ENCODE results near the gene UNK.

The UNK gene

DNA sequence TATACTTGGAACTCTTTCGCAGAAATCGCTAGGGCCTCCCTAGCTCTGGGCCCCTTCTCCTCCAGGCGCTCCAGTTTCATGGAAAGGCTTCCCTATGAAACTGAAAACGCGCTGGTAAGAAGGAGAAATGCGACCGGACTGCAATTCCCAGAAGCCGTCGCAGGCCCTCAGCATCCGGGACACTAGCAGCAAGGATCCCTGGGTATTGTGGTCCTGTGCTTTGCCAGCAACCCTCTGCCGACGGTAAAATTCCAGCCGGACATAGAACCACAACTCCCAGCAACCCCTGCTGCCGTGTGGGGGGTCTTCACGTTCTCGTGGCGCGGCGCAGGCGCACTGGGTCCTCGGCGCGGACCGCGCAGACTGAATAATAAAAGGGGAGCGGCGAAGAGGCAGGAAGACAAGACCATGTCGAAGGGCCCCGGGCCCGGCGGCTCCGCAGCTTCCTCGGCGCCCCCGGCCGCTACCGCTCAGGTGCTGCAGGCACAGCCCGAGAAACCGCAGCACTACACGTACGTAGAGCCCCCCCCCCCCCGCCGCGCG is at the start of gene UNK:
UNK (plus strand) TSS at position 334 of the 543 bp plus-strand sequence; CDS start at position 409, 75 bp downstream.
- Mint-ChIP-seq H3K27me3 (ENCODE audit: low read depth) (peaks cover 3% of the 10 kb centered on the region), H3K27ac (peak within 1 kb of the TSS; percentile 99 to 100 (median 99)), H3K36me3 (ENCODE audit: low read depth) (peaks cover 12% of the 10 kb centered on the region), H3K4me3 (peak within 1 kb of the TSS; percentile 85 to 96 (median 87)), H3K9me3 (peaks cover 2% of the 10 kb centered on the region), H3K4me1 (peaks cover 51% of the 10 kb centered on the region)
- no peak for TF ChIP-seq CTCF (IDR thresholded peaks at IDR 0.05; ENCODE audit: unreplicated experiment in 3 of 3)

- no peak overlapping the region for H3K4me3 Mint-ChIP-seq
- no peaks in the 10 kb centered on the region for H3K36me3 Mint-ChIP-seq (ENCODE audit: low read depth)
- no peak overlapping the region for H3K27ac Mint-ChIP-seq
- H3K27me3 Mint-ChIP-seq (ENCODE audit: low read depth): peaks cover 18% of the 10 kb centered on the region
- TF ChIP-seq CTCF (IDR thresholded peaks at IDR 0.05; ENCODE audit: unreplicated experiment in 3 of 3): no peak
- H3K9me3 Mint-ChIP-seq: no peaks in the 10 kb centered on the region
- H3K4me1 Mint-ChIP-seq: no peaks in the 10 kb centered on the region
Measured at GRCh38 chr17:75736173-75736835, 48.3 kb upstream of the UNK start.

GRCh38 chr17:75737133-75737962 is 47.3 kb upstream of the UNK start:
- no peaks in the 10 kb centered on the region for H3K4me1 Mint-ChIP-seq
- H3K9me3 Mint-ChIP-seq: no peaks in the 10 kb centered on the region
- H3K27ac Mint-ChIP-seq: no peak overlapping the region
- peaks cover 14% of the 10 kb centered on the region for H3K27me3 Mint-ChIP-seq (ENCODE audit: low read depth)
- no peak overlapping the region for H3K4me3 Mint-ChIP-seq
- no peak for TF ChIP-seq CTCF (IDR thresholded peaks at IDR 0.05; ENCODE audit: unreplicated experiment in 3 of 3)
- no peaks in the 10 kb centered on the region for H3K36me3 Mint-ChIP-seq (ENCODE audit: low read depth)

GRCh38 chr17:75738218-75738802 is 46.3 kb upstream of the UNK start:
- Mint-ChIP-seq H3K4me1 (no peaks in the 10 kb centered on the region), H3K4me3 (no peak overlapping the region), H3K27ac (no peak overlapping the region), H3K36me3 (ENCODE audit: low read depth) (no peaks in the 10 kb centered on the region), H3K9me3 (no peaks in the 10 kb centered on the region), H3K27me3 (ENCODE audit: low read depth) (peaks cover 9% of the 10 kb centered on the region)
- no peak for TF ChIP-seq CTCF (IDR thresholded peaks at IDR 0.05; ENCODE audit: unreplicated experiment in 3 of 3)

- no peaks in the 10 kb centered on the region for H3K36me3 Mint-ChIP-seq (ENCODE audit: low read depth)
- peaks cover 9% of the 10 kb centered on the region for H3K27me3 Mint-ChIP-seq (ENCODE audit: low read depth)
- TF ChIP-seq CTCF (IDR thresholded peaks at IDR 0.05; ENCODE audit: unreplicated experiment in 3 of 3): no peak
- H3K4me1 Mint-ChIP-seq: no peaks in the 10 kb centered on the region
- H3K27ac Mint-ChIP-seq: no peak overlapping the region
- H3K9me3 Mint-ChIP-seq: no peaks in the 10 kb centered on the region
- H3K4me3 Mint-ChIP-seq: no peak overlapping the region
Measured at GRCh38 chr17:75739174-75739573, 45.4 kb upstream of the UNK start.

Measured in nephron (organoid).